Inflammatory macrophage treated with lipopolysaccharide for 4 hours (primary cell): ENCODE results near the gene MAGI1.

Experiments used
- DNase-seq: peaks from one replicate; pipeline ENCODE4 v3.0.0-alpha.2; 2020

Gene MAGI1

GRCh38 chr3:65500398-65501306 lies 538.1 kb downstream of the MAGI1 start:
- no peak for DNase-seq

DNA sequence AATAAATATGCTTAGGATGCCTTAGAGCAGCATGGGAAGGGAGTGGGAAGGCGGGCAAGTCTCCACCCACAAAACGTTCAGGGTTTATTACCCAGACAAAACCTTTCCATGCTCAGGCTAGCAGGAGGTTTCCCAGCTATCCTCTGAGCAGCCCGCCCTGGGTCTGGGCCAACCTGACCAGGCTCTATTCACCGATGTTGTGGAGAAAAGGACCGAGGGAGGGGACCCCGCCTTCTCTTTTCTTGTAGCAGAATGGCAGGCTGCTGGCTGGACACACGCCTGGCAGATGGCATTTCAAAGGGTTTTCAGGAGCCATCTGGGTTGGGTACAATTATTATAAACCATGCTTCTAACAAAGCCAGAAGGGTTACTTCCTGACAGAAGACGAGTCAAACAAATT lies 540.9 kb downstream of the MAGI1 start:
- no peak for DNase-seq

DNA sequence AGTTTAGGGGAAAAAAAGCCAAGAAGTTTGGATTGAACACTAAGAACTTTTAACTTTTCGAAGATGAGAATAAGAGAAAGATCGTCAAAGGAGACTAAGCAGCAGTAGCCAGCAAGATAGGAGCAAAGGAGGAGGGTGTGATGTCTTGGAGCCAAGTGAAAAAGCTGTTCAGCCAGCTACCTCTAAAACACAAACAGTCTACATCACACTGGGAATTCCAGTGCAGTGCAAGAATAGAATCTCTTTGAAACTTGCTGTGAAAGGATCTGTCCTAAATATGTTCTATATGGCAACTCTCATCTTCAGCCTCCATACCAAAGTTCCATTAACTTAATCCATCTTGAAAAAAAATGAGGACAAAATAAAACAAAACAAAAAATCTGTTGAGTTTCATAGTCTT lies 541.5 kb downstream of the MAGI1 start:
- no peak for DNase-seq

DNA sequence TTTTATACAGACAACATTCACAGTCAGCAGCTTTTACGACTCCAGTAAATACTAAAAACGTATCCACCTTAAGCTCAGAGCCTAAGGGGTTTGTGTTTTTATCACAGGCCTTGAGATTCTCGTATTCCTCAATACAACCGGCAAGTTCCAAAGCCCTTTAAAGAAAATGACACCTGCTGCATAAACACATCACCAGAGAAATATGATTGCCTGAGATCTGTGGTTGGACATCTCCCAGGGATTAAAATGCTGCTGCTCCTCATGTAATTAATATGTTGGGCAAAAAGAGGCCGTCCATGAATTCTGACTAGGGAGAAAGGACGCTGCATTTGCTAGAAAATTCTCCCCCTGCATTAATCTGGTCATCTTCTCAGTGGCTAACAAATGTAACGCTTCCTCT lies 544.8 kb downstream of the MAGI1 start:
- DNase-seq, result no peak

- DNase-seq, result no peak
Observed at GRCh38 chr3:65493371-65493882, 545.3 kb downstream of the MAGI1 start.

GRCh38 chr3:65492249-65492648 lies 546.5 kb downstream of the MAGI1 start:
- no peak for DNase-seq

GRCh38 chr3:65490114-65490513 lies 548.6 kb downstream of the MAGI1 start:
- no peak for DNase-seq

- DNase-seq, result no peak
Observed at GRCh38 chr3:65489253-65489652, 549.5 kb downstream of the MAGI1 start.

GRCh38 chr3:65485826-65486469 lies 552.8 kb downstream of the MAGI1 start:
- DNase-seq, result no peak

DNA sequence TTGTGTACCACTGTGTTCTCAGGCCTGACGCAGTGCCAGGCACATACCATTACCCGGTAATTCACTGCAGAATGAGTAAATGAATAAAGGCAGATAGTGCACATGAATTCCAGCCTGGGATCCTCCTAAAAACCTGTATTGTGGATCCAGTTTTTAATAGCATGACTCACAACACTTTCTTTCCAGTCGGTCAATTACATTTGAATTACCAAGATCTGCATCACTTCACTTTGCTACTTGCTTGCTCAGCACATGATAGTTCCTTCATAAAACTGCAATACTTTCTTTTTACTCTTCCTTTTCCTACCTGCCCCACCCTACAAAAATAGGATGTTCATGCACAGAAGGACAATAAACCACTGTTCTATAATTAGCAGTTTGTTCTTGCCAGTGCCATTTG lies 553.8 kb downstream of the MAGI1 start:
- DNase-seq, result no peak

DNA sequence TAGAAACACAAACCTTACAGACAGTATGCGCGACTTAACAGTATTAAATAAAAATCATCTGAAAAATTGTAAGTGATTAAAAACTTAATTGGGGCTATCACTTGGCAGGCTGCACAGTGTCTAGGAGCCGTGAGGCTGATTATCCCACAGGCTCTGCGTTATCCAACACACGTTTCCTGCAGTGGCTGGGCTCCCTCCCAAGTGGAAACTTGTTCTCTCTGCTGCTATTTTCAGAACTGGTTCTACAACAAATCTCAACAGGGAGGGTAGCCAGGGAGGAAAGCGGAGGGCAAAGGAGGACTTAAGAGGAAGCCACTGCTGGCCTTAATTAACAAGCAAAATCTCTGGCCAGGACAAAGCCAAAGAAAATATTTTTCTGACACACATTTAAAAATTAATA lies 555.2 kb downstream of the MAGI1 start:
- DNase-seq, result no peak

DNA sequence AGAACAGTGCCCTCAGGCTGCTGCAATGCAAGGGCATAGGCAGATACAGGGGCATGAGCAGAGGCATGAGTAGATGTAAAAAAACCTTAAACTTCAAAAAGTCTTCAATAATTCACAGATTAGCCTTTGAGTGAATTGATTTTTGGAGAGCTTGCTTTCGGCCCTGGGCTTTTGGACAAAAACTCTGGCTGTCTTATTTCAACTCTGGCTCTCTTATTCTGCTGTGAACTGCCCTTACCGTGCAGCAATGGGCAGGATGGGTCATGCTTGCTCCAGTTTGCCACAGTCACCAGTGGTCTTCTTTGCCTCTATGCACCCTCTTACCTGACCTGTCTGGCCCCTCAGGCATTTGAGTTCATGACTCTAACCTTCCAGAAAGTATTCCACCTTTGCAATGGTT lies 555.7 kb downstream of the MAGI1 start:
- DNase-seq, result no peak

GRCh38 chr3:65481085-65481484 lies 557.6 kb downstream of the MAGI1 start:
- DNase-seq, result no peak

GRCh38 chr3:65479990-65480389 lies 558.7 kb downstream of the MAGI1 start:
- no peak for DNase-seq

GRCh38 chr3:65478551-65479500 lies 559.9 kb downstream of the MAGI1 start:
- DNase-seq, result no peak

- DNase-seq, result no peak
Observed at GRCh38 chr3:65473736-65474135, 565.0 kb downstream of the MAGI1 start.

GRCh38 chr3:65472501-65472900 lies 566.2 kb downstream of the MAGI1 start:
- no peak for DNase-seq

- DNase-seq, result no peak
Observed at GRCh38 chr3:65466300-65466988, 572.3 kb downstream of the MAGI1 start.

DNA sequence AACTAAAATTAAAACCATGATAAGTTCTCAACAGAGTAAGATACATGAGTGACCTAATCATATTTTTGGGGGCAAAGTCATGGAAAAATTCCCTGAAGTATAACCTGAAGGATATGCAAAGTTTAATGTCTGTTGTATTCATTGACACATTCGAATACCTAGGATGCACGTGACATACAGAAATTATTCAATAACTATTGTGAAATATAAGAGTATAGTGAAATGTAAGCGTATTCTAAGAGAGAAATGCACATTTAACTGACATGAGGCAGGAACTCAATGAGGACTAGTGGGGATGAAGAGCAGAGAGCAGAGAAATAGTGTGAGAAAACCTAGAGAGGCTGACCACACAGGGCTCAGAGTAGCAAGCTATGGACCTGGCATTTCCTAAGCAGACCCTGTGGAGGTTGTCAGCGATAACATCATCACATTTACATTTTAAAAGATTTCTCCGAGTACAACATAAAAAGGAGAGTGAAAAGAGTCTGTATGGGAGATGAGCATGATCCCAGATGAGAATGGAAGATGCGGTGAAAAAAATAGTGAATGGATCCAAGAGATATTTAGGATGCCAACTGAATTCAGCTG lies 588.8 kb downstream of the MAGI1 start:
- DNase-seq, result no peak

DNA sequence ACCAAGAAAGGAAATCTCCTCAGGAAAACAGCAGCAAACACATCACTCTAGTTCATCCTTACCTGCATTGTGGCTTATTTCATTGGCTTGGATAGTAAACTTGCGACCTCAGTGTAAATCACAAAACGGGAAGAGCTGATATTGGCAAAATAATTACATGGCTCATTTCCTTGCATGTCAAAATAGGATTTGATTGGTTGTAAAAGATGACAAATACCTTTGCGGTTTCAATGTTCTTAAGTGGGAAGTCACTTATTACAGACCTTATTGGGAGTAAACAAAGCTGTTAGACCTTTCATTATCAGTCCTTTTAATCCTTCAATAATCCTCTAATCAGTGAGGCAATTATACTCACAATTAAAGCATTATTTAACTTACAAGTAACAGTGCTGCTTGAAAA lies 590.6 kb downstream of the MAGI1 start:
- DNase-seq, result no peak

DNA sequence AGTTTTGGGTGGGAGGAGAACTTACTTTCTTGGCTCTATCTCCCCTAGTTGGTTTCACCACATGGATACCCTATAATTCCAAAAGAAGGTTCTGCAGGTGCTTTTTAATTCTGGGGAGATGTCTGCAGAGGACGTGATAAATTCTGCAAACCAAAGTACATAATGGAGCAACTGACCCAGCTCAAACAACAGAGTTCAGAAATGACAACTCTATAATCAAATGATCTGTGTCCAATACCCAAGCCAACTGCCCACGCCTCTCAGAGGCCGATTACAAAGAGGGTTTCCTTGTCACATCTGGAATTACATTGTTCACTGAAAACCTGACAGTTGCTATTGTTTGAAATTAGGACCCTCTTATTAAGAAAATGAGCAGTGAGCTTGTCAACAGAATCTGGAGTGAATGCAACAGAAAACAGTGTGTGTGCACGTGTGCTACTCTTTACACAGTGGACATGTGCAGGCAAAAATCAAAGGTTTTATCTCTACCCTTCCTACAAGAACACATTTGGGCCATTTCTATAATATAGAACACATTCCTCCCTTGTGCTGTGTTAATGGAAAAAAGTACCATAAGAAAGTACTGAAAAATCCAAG lies 593.0 kb downstream of the MAGI1 start:
- DNase-seq, result no peak

DNA sequence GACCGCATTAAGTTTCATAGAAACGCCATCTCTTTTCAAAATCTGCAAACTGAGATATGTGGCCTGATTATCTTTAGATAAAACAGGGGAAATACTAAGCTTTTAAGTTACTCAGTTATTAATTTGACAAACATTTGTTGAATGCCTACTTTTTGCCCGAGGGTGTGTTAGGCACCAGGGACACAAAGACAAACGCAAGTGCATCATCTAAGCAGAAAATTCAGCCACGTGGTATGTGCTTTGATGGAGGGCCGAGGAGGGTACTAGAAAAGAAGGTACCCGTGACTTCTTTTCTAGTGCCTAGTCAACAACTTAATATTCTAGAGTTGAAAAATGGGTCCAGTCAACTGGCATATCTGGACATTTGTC lies 594.3 kb downstream of the MAGI1 start:
- no peak for DNase-seq
